Activated CD4-positive, alpha-beta T cell treated with anti-CD3 and anti-CD28 coated beads for 1 hour (primary cell): ENCODE results near the gene TEAD1.

Source experiments
- DNase-seq: peaks from one replicate; pipeline ENCODE4 v3.0.0-alpha.2; 2020

Gene TEAD1

DNA sequence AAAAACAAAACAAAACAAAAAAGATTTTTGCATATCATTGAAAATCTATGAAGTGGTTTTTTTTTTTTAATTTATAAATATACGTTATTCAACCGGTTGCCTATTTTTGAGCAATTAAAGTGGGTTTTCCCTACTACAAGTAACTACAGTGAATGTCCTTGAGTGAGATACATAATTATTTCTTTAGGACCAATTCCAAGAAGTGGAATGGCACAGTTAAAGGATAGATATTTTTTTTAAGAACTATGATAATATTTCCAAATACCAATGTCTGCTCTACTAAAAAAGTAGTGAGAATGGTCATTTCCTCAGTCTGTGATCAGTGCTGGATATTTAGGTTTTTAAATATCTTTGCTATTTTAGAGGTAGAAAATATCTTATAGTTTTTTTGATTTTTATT lies 118.8 kb downstream of the TEAD1 start:
- no peak for DNase-seq

DNA sequence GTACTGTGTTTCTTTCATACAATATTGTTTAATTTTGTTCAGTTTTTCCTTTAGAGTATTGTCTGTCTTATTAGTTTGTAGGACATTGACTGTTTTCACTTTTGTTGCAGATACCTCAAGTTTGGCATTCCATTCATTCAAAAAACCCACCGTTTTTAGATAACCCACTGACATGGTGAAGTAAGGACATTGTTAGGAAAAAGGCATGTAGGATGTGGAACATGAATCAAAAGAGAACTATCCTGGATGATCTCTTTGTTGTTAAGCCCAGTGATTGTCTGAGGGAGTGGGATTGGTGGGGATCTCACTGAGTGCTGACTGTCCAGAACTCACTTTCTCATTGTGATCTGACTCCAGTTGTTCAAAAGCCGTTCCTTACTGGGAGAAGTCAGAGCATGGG lies 119.3 kb downstream of the TEAD1 start:
- DNase-seq, result no peak

DNA sequence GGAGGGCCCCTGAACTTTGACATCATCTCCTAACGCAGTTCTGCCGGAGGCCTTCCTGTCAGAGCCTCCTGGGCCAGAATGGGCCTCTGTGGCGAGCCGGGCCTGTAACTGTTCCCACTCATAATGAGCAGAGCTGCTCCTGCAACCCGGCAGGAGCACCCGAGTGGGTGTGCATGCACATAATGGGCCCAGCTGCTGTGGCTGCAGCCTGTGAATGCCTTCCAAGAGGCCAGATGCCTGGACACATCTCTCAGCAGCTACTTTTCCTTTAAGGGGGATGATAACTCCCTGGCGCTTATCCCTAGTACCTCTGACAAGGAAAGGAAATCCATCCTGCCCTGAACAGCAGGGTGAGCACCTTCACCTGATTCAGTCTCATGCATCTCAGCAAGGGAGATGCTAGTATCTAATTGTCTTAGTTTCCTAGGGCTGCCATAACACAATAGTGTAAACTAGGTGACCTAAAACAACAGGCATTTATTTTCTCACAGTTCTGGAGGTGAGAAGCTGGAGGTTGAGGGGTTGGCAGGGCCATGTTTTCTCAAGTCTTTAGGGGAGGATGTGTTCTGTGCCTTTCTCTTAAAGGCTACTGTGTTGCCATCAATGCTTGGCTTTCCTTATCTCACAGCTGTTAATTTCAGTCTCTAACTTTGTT lies 120.5 kb downstream of the TEAD1 start:
- no peak for DNase-seq

- DNase-seq, result no peak
Observed at GRCh38 chr11:12797996-12798395, 123.8 kb downstream of the TEAD1 start.

DNA sequence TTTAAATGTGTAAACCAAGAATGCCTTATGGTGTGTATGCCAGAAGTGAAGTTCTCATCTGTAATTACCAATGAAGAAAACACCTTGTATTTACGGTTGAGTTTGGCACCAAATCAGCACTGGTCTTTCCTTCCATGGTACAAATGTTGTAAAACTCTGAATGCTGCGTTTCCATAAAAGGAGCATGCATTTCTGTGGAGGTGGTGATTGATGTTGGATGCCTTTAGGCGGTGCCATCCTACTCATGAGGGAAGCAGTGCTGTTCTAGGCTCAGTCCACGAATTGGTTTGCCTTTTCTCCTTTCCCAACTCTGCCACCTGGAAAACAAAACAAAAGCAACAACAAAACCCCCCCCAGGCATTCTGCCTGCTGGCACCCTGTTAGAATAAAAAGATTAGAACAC lies 124.4 kb downstream of the TEAD1 start:
- DNase-seq, result no peak

DNA sequence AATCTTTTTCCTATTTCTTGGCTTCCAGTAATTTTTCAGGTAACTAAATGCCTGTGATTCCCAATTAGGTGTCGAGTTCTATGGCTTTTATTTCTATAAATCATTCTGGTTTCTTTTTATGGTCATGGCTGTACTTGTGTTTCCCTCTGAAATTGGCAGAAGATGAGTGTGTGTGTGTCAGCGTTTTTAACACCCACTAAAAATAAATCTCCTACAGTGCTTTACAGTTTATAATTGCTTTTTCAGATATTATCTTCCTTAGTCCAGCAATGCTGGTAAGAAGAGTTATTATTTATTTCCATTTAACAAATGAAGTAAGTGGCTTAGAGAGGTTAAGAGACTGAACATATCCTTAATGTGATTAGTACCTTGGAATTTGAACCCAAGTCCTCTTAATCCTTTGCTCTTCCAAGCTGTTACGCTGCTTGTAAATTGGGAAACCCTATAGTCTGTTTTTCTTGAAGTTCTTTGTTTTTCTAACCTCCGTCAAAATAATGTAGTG lies 125.2 kb downstream of the TEAD1 start:
- no peak for DNase-seq

GRCh38 chr11:12800032-12800671 lies 125.9 kb downstream of the TEAD1 start:
- no peak for DNase-seq

DNA sequence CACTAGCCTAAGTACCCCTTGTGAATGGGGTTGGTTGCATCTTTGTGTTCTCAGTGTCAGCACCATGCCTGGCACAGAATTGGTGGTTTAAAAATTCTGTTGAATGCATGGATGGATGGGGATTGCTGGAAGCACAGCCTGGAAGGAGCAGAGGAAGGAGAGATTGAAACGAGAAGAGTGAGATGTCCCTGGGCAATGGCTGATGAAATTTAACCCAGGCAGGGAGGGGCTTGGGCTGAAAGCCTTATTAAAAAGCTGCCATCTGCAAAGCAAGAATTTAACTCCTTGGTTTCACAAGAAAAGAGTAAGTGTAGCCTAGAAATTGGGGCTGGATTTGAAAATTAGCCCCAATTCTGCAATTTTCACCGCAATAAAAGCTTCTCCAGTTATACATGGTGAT lies 126.7 kb downstream of the TEAD1 start:
- DNase-seq, result no peak

GRCh38 chr11:12801976-12802375 lies 127.8 kb downstream of the TEAD1 start:
- no peak for DNase-seq

GRCh38 chr11:12802418-12803085 lies 128.3 kb downstream of the TEAD1 start:
- DNase-seq, result no peak

- no peak for DNase-seq
Observed at GRCh38 chr11:12803086-12803826, 129.0 kb downstream of the TEAD1 start.

DNA sequence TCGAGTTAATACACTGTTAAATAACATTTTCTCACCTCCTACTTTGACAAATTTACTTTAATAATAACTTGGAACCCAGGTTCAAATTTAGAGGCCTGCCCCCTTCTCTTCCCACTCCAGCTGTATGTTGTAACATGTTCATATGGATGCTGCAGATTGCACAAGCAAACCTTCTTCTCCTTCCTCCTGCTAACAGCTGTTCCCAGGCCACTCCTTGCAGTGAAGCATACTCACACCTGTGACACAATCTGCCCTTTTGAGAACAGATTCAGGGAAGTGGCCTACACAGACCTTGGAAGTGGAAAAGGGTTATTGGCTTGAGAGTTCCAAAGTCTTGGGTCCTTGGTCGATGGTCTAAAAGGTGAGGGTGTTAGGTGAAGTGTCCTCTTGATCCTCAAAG lies 131.9 kb downstream of the TEAD1 start:
- DNase-seq, result no peak

DNA sequence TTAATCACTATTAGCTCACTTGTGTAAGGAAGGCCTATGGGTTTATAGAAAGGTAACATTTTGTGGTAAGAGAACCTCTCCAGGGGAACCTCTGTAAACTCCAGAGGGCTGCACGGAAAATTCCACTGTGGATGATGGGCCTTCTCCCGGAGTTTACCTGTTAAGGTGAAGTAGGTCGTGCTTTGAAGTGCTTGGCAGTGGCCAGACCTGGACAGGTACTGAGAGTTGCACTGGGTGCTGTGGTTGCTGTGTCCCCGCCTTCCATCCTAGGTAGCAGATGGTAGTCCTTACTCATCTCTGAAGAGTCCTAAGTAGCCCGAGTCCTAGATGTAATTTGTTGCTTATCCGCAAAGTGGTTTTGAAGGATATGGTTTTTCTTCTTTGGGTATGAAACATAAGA lies 133.4 kb downstream of the TEAD1 start:
- no peak for DNase-seq

- DNase-seq, result no peak
Observed at GRCh38 chr11:12808519-12808918, 134.3 kb downstream of the TEAD1 start.

DNA sequence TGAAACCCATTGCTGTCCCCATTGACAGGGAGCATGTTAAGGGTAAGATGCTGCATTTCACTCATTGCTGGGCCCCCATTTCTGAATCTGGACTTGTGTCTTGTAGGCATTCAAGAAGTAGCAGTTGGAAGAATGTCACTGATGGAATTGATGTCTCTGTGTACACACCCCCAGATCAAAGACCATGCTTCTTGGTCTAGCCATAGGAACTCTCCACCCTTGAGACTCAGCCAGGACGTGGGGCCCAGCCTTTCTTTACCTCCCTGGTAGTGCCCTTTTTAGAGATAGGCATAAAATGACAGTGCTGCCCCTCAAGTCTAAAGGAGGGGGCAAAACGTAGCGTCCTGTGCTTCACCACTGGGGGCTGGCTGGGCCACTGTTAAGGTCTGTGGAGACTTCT lies 135.1 kb downstream of the TEAD1 start:
- no peak for DNase-seq

GRCh38 chr11:12809864-12810567 lies 135.8 kb downstream of the TEAD1 start:
- DNase-seq, result no peak

GRCh38 chr11:12810568-12810894 lies 136.3 kb downstream of the TEAD1 start:
- DNase-seq, result no peak

- no peak for DNase-seq
Observed at GRCh38 chr11:12811861-12812260, 137.6 kb downstream of the TEAD1 start.

GRCh38 chr11:12812849-12813248 lies 138.6 kb downstream of the TEAD1 start:
- no peak for DNase-seq

- no peak for DNase-seq
Observed at GRCh38 chr11:12813371-12814225, 139.4 kb downstream of the TEAD1 start.

DNA sequence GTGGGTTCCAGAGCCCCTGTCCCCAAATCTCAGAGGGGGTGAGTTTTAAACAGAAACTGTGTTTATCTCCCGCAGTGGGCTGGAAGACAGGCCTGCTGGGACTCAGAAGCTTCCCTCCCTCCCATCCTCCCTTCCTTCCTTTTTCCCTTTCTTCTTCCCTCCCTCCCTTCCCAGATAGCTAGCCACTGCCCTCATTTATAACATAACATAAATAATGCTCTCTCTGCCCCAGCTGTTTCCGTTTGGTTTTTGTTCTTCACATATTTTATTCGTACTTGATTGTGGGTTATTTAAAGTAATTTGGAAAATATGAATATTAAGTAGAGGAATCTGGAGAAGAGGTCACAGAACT lies 140.9 kb downstream of the TEAD1 start:
- no peak for DNase-seq

DNA sequence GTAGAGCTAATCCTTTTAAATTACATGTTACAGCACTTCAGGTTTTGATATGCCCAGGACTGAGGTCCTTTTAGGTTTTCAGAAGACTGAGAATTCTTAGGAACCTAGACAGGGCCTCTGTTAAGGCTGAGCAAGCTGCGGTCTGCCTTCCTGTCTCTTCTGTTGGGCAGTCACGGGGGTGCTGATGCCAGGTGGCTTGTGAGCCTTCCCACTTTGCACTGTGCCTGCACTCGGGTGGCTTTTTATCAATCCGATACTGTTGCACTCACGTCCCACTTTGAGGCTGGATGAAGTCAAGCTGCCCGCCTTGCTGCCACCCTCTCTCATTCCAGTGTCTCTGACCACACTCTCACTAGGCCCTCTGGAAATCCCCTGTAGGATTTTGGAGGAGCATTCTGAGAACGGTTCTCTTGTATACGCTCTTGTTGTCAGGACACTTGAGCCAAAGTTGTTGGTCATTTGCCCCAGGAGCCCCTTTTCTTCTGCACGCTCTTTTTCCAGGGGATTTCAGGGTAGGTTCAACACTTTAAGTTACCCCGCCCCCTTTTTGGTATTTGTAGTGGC lies 141.8 kb downstream of the TEAD1 start:
- no peak for DNase-seq
